ENCODE data around the gene RGPD4. TPM values are rescaled to one million over a fixed set of nuclear protein-coding genes. Genes with fewer than 3 reads are reported as not detected.
A peak's percentile ranks its signal among the peaks of the same experiment; 100 is the strongest.
"Not testable (repeated sequence)": the region's sequence is repeated elsewhere in the genome, so short reads cannot be mapped to it uniquely, and the experiment has no call there.

The RGPD4 gene
- total RNA-seq, 2 donors from 2014 or later = 0.06 TPM; not detected in 1

GRCh38 chr2:107916121-107916520, 89.4 kb downstream of the RGPD4 start:
- intact Hi-C loops (cut with DNase I); DNase-seq: not testable (repeated sequence)
- ATAC-seq = peak; percentile 57 to 63

GRCh38 chr2:107916696-107917370, 90.1 kb downstream of the RGPD4 start:
- intact Hi-C loops (cut with DNase I); ATAC-seq; DNase-seq: not testable (repeated sequence)

DNA sequence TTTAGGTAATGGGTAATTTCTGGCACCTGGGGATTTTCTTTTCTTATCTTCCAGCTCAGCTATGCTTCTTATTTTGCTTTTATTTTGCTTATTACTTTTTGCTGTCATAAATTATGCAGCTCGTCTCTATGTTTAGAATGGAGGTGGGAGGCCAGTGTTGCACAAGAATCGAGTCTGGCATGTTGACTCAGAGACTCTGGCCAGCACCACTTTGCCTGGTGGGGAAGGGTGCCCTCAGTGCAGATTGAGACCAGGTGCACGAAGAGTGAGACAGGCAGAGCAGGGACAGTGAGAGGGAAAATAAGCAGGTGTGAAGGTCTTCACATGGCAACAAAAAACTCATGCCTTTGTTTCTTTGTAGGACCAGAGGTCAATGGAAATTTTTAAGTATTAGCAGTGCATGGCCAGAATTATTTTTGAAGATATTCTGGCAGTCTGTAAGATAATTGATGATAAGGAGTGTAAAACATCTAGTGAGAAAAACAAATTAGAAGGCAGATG, 100.4 kb downstream of the RGPD4 start:
- intact Hi-C loops (cut with DNase I) = no loop called here
- DNase-seq (no peak), ATAC-seq (peak in 1 of 2 donors; percentile 61)

DNA sequence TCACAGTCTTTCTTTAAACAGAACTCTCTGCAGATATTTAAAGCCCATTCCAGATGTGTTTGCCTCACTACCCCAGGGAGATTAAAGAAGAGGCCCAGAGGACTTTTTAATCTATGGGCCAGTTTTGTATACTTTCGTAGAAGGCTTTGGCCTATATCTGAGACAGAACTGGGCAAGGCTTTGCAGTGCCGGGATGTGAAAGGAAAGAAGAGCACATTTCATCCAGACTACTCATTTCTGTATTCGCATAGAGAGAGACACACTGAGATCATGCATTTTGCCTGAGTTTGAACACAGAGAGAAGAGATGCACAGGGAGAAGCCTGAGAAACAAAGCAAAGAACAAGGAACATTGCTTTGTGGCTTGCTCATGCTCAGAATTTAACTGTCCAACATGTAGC, 104.7 kb downstream of the RGPD4 start:
- no peak for ATAC-seq
- intact Hi-C loops (cut with DNase I) = loop anchor here in 1 of 2 donors (10.0 kb wide), 1 partner anchor 357 kb away; no protein-coding TSS in a partner anchor
- no peak for DNase-seq

GRCh38 chr2:107932488-107932887, 105.8 kb downstream of the RGPD4 start:
- DNase-seq (no peak), ATAC-seq (peak in 1 of 2 donors; percentile 44)
- intact Hi-C loops (cut with DNase I) = loop anchor here in 1 of 2 donors (10.0 kb wide), 1 partner anchor 358 kb away; no protein-coding TSS in a partner anchor

DNA sequence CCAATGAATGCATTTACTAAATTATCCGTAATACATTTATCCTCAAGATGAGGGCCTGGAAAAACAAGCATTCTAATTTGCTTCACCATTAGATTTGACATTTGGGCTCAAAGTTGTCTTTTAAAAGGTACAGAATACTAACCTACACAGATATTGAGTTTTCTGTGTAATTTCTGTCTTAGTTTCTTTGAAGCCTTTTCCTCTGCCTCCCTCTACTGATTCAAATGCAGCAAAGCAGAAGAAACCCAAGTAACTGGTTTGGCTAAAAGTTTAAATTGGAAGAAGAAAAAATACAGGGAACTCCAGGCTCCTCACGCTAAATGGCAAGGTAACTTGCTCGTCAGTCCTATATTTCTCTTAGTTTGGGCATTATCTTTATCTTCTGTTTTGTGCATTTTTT, 106.3 kb downstream of the RGPD4 start:
- no peak for DNase-seq
- ATAC-seq = peak in 1 of 2 donors; percentile 25
- intact Hi-C loops (cut with DNase I) = loop anchor here in 1 of 2 donors (10.0 kb wide), 1 partner anchor 358 kb away; no protein-coding TSS in a partner anchor

GRCh38 chr2:107936433-107937359, 110.0 kb downstream of the RGPD4 start:
- ATAC-seq = no peak
- intact Hi-C loops (cut with DNase I) = loop anchor here in 1 of 2 donors (5.0 to 10.0 kb wide), 2 partner anchors 246 to 362 kb away; no protein-coding TSS in a partner anchor

More at GRCh38 chr2:107936433-107937359, 110.0 kb downstream of the RGPD4 start:
- no peak for DNase-seq

Other genes starting within 250 kb of the RGPD4 start
- under 1 TPM in 1 of 2 donors, not detected in 1; 0.08 TPM for gene SLC5A7, start 159.6 kb downstream of the RGPD4 start, total RNA-seq

Measured in left cardiac atrium (tissue), 4 donors.